Heart left ventricle (tissue), 16 donors: ENCODE data around the gene MMAA. TPM values are rescaled to one million over a fixed set of nuclear protein-coding genes. Genes with fewer than 3 reads are reported as not detected.

Source experiments
- ATAC-seq, 4 donors: fragments of 200-7000 bp; cut with Tn5 transposase; one replicate each; pipeline ENCODE4 v1.9.1; 2020 to 2022; ENCODE audit warnings: moderate library complexity in 4 of 4, mild to moderate bottlenecking in 3 of 4, moderate number of reproducible peaks in 1 of 4
- DNase-seq, 5 donors: peaks; one replicate each; pipeline ENCODE4 v3.0.0-alpha.2; 2020
- H3K27ac ChIP-seq, 12 donors: fragments of 200-600 bp; sonication (generic) in 4 of 12; one replicate each; pipeline versions ENCODE4 v1.5.0 to v1.8.0; 2016 to 2022; ENCODE audit warnings: mild to moderate bottlenecking in 2 of 12
- H3K27me3 ChIP-seq, 9 donors: fragments of 200-600 bp; sonication (generic) in 2 of 9; one replicate each; pipeline versions ENCODE4 v1.5.1 to v1.8.0; 2016 to 2022; ENCODE audit warnings: mild to moderate bottlenecking in 3 of 9
- H3K36me3 ChIP-seq, 9 donors: fragments of 200-600 bp; sonication (generic) in 2 of 9; one replicate each; pipeline versions ENCODE4 v1.5.0 to v1.8.0; 2018 to 2022; ENCODE audit warnings: mild to moderate bottlenecking in 2 of 9
- H3K4me1 ChIP-seq, 12 donors: fragments of 200-600 bp; sonication (generic) in 4 of 12; one replicate each; pipeline versions ENCODE4 v1.5.0 to v1.8.0; 2016 to 2022; ENCODE audit warnings: mild to moderate bottlenecking in 3 of 12
- H3K4me3 ChIP-seq, 12 donors: fragments of 200-600 bp; sonication (generic) in 4 of 12; one replicate each; pipeline versions ENCODE4 v1.5.0 to v1.8.0; 2017 to 2022; ENCODE audit warnings: mild to moderate bottlenecking in 9 of 12, moderate library complexity in 4 of 12
- H3K9me3 ChIP-seq, 12 donors: fragments of 200-600 bp; sonication (generic) in 4 of 12; one replicate each; pipeline versions ENCODE4 v1.5.0 to v1.8.0; 2016 to 2022; ENCODE audit warnings: mild to moderate bottlenecking in 1 of 12
- POLR2A ChIP-seq, 2 donors: fragments of 450-650 bp; IDR thresholded peaks; one replicate each; pipeline ENCODE4 v1.6.1; 2017; ENCODE audit warnings: antibody characterized with exemption in 2 of 2, mild to moderate bottlenecking in 2 of 2, moderate library complexity in 2 of 2
- WGBS, 4 donors: extraction: QIAGEN DNeasy Blood & Tissue Kit in 2 of 4; methylation state at CpG; one replicate each; pipeline versions ENCODE4 v1.1.5 to v1.1.7; 2013 to 2018; 5-methylcytosine and 5-hydroxymethylcytosine counted together
- intact Hi-C, 10 donors: fragments of 100-400 bp; cut with DNase I; formaldehyde crosslinking; loops; one replicate each; pipeline versions ENCODE4 v1.11.1 to v1.14.2; 2022
- polyA plus RNA-seq, 2 donors: library from polyadenylated mRNA; stranded (reverse); fragments of 200-250 nt; gene quantifications; one replicate each; pipeline ENCODE4 v1.2.3, GENCODE V29; 2013
- total RNA-seq, 9 donors: library from RNA; depleted of rRNA in 2 of 9; stranded (reverse); fragments of >200 nt in 2 of 9; fragmentation: NEBNext Ultra II Directional in 3 of 9; extraction: Animal tissue kit (Norgen Biotek cat#: 25700) in 3 of 9; gene quantifications; one replicate each; pipeline versions ENCODE4 v1.1.0 to v1.2.4, GENCODE V29; 2016 to 2023
- TF ChIP-seq, protein P1 (sequence below), 12 donors: fragments of 200-600 bp; sonication (generic) in 4 of 12; IDR thresholded peaks; one replicate each; pipeline versions ENCODE4 v1.5.0 to v1.8.0; 2018 to 2022; ENCODE audit warnings: antibody characterized with exemption in 12 of 12, mild to moderate bottlenecking in 5 of 12
- donor health status: ischemic (EF 13 %, LVEDD 7.1; RV severe dilation, severe dysfunction).
- donor health status: healthy with polysubstance abuse.
- donor health status: DM: no; HTN: yes; CAD: no.
- donor health status: DM: no; HTN: no; CAD: no.
- donor health status: ischemic (EF 25% LVEDD 6.9; RV normal size, moderate dysfunction).
- donor health status: ischemic (EF 25% LVEDD 5.7; RV mildly dilated, moderate dysfunction).
- donor health status: healthy.
- donor health status: DM: yes; HTN: yes; CAD: no.
- donor health status: ischemic (EF 35%, LVEDD 5.7; RV mildly dilated, moderate dysfunction).
- donor health status: nonischemic (EF 11% LVEDD 7.7; RV severe dilation, severe dysfunction).
- donor health status: DM: yes; HTN: yes; CAD: no.
- donor health status: PGD.
- donor health status: ischemic (EF 29% LVEDD 5.4; RV normal size, mild dysfunction).
- donor health status: nonischemic (EF 23%, LVEDD 6.1; RV moderate dilation, normal function).

MMAA gene
- total and polyA plus RNA-seq, 11 donors, result 3.3 to 12.6 (median 7.7) TPM

DNA sequence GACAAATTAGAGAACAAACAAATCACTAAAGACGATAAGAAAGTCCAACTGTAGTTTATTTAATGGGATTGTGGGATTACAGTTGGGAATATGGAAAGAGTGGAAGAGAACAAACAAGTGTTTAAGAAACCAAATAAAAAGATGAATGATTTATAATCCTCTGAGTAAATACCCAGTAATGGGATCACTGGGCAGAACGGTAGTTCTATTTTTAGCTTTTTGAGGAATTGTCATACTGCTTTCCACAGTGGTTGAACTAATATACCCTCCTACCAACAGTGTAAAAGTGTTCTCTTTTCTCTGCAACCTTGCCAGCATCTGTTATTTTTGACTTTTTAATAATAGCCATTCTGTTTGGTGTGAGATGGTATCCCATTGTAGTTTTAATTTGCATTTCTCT is 75.7 kb downstream of the MMAA start:
- ATAC-seq (no peak), DNase-seq (no peak)
- no peaks in the 10 kb centered on the region for H3K27me3 ChIP-seq
- intact Hi-C loops, result no loop called here
- 44 to 55% (median 49%) methylated on average over 2 of the region's 2 CpGs for WGBS, 4 donors
- H3K4me1 ChIP-seq, result peaks cover 0 to 4% (median 0%) of the 10 kb centered on the region in 12 donors
- TF ChIP-seq, protein P1, sequence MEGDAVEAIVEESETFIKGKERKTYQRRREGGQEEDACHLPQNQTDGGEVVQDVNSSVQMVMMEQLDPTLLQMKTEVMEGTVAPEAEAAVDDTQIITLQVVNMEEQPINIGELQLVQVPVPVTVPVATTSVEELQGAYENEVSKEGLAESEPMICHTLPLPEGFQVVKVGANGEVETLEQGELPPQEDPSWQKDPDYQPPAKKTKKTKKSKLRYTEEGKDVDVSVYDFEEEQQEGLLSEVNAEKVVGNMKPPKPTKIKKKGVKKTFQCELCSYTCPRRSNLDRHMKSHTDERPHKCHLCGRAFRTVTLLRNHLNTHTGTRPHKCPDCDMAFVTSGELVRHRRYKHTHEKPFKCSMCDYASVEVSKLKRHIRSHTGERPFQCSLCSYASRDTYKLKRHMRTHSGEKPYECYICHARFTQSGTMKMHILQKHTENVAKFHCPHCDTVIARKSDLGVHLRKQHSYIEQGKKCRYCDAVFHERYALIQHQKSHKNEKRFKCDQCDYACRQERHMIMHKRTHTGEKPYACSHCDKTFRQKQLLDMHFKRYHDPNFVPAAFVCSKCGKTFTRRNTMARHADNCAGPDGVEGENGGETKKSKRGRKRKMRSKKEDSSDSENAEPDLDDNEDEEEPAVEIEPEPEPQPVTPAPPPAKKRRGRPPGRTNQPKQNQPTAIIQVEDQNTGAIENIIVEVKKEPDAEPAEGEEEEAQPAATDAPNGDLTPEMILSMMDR (IDR thresholded peaks at IDR 0.05), result no peak
- no peak for TF ChIP-seq POLR2A (IDR thresholded peaks at IDR 0.05)
- no peak overlapping the region for H3K27ac ChIP-seq
- H3K4me3 ChIP-seq, result no peak overlapping the region
- H3K9me3 ChIP-seq, result no peaks in the 10 kb centered on the region
- H3K36me3 ChIP-seq, result no peaks in the 10 kb centered on the region

GRCh38 chr4:145697332-145697731 is 78.1 kb downstream of the MMAA start:
- Histone ChIP-seq H3K36me3 (no peaks in the 10 kb centered on the region), H3K4me3 (no peak overlapping the region), H3K27me3 (no peaks in the 10 kb centered on the region), H3K4me1 (peaks cover 0 to 4% (median 0%) of the 10 kb centered on the region in 12 donors), H3K27ac (no peak overlapping the region), H3K9me3 (no peaks in the 10 kb centered on the region)
- ATAC-seq, result no peak
- TF ChIP-seq, protein P1 (IDR thresholded peaks at IDR 0.05), result no peak
- no peak for TF ChIP-seq POLR2A (IDR thresholded peaks at IDR 0.05)
- intact Hi-C loops, result no loop called here
- no peak for DNase-seq
- WGBS, 4 donors, result 94 to 97% (median 97%) methylated on average over 2 of the region's 2 CpGs

DNA sequence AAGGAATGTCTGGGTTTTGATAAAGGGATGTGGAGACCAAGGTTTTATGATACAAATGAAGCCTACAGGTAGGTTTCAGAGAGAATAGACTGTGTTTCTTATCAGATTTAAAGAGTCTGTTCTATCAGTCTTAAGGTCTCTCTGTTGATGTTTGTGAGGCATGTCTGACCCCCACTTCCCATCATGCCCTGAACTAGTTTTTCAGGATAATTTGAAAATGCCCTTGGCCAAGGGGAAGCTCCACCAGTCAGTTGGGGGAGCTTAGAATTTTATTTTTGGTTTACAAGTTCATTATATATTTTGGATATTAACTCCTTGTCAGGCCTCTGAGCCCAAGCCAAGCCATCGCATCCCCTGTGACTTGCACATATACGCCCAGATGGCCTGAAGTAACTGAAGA is 79.3 kb downstream of the MMAA start:
- Histone ChIP-seq H3K36me3 (no peaks in the 10 kb centered on the region), H3K4me1 (peaks cover 0 to 4% (median 0%) of the 10 kb centered on the region in 12 donors), H3K4me3 (no peak overlapping the region), H3K27me3 (no peaks in the 10 kb centered on the region), H3K9me3 (no peaks in the 10 kb centered on the region), H3K27ac (no peak overlapping the region)
- ATAC-seq, result no peak
- no peak for DNase-seq
- no peak for TF ChIP-seq POLR2A (IDR thresholded peaks at IDR 0.05)
- TF ChIP-seq, protein P1 (IDR thresholded peaks at IDR 0.05), result no peak
- intact Hi-C loops, result no loop called here
- 84 to 100% (median 94%) methylated on average over 2 of the region's 2 CpGs for WGBS, 4 donors

- intact Hi-C loops, result no loop called here
- H3K27me3 ChIP-seq, result no peaks in the 10 kb centered on the region
- H3K4me3 ChIP-seq, result no peak overlapping the region
- no peaks in the 10 kb centered on the region for H3K36me3 ChIP-seq
- WGBS, 4 donors, result 71 to 83% (median 75%) methylated on average over 4 of the region's 4 CpGs
- ATAC-seq (no peak), DNase-seq (no peak)
- H3K4me1 ChIP-seq, result peaks cover 0 to 2% (median 0%) of the 10 kb centered on the region in 12 donors
- no peaks in the 10 kb centered on the region for H3K9me3 ChIP-seq
- TF ChIP-seq, protein P1 (IDR thresholded peaks at IDR 0.05), result no peak
- TF ChIP-seq POLR2A (IDR thresholded peaks at IDR 0.05), result no peak
- no peak overlapping the region for H3K27ac ChIP-seq
Measured at GRCh38 chr4:145703850-145704497, 84.8 kb downstream of the MMAA start.
